Mesendoderm (in vitro differentiated cells): ENCODE results near the gene CEP164.

ENCODE experiments used
- DNase-seq: peaks from one replicate; pipeline ENCODE4 v3.0.0; 2013
- H2AK5ac ChIP-seq: 2 replicates; pipeline ENCODE4 v1.6.1; 2013; ENCODE audit warnings: low read length, inconsistent platforms
- H2BK120ac ChIP-seq: 2 replicates; pipeline ENCODE4 v1.6.1; 2013; ENCODE audit warnings: low read depth, mild to moderate bottlenecking, low read length, moderate library complexity, mixed read lengths
- H2BK15ac ChIP-seq: replicated peaks from 2 replicates; pipeline ENCODE4 v1.6.1; 2013; ENCODE audit warnings: low read depth, mild to moderate bottlenecking, moderate library complexity
- H2BK5ac ChIP-seq: 2 replicates; pipeline ENCODE4 v1.6.1; 2013; ENCODE audit warnings: low read length, inconsistent platforms
- H3K18ac ChIP-seq: 2 replicates; pipeline ENCODE4 v1.6.1; 2013; ENCODE audit warnings: mild to moderate bottlenecking, low read length, mixed read lengths
- H3K23ac ChIP-seq: one replicate; pipeline ENCODE4 v1.6.1; 2013; ENCODE audit warnings: low read length
- H3K27ac ChIP-seq: 2 replicates; pipeline ENCODE4 v1.5.1; 2013; ENCODE audit warnings: low read depth, mild to moderate bottlenecking, inconsistent platforms, low read length, moderate library complexity
- H3K27me3 ChIP-seq: 2 replicates; pipeline ENCODE4 v1.6.1; 2013; ENCODE audit warnings: low read length, control low read depth, mild to moderate bottlenecking, inconsistent platforms; ENCODE audit not compliant: insufficient read depth, poor library complexity
- H3K36me3 ChIP-seq: 2 replicates; pipeline ENCODE4 v1.6.1; 2013; ENCODE audit warnings: low read length, inconsistent platforms; ENCODE audit not compliant: control insufficient read depth, insufficient read depth
- H3K4ac ChIP-seq: one replicate; pipeline ENCODE4 v1.6.1; 2013; ENCODE audit warnings: low read depth, mild to moderate bottlenecking, low read length, moderate library complexity
- H3K4me1 ChIP-seq: 2 replicates; pipeline ENCODE4 v1.6.1; 2013; ENCODE audit warnings: low read depth, low read length, inconsistent platforms; ENCODE audit not compliant: control insufficient read depth
- H3K4me2 ChIP-seq: 2 replicates; pipeline ENCODE4 v1.6.1; 2013; ENCODE audit warnings: low read length
- H3K4me3 ChIP-seq: 2 replicates; pipeline ENCODE4 v1.5.1; 2013; ENCODE audit warnings: mild to moderate bottlenecking, low read length
- H3K56ac ChIP-seq: one replicate; pipeline ENCODE4 v1.6.1; 2013; ENCODE audit warnings: low read length
- H3K79me1 ChIP-seq: 2 replicates; pipeline ENCODE4 v1.6.1; 2013; ENCODE audit warnings: low read length, inconsistent platforms
- H3K79me2 ChIP-seq: 2 replicates; pipeline ENCODE4 v1.6.1; 2013; ENCODE audit warnings: mild to moderate bottlenecking, low read length; ENCODE audit not compliant: control insufficient read depth, insufficient read depth
- H3K9ac ChIP-seq: 2 replicates; pipeline ENCODE4 v1.6.1; 2013; ENCODE audit warnings: low read length, inconsistent platforms
- H4K5ac ChIP-seq: one replicate; pipeline ENCODE4 v1.6.1; 2013; ENCODE audit warnings: low read length
- H4K8ac ChIP-seq: one replicate; pipeline ENCODE4 v1.6.1; 2013; ENCODE audit warnings: low read depth, mild to moderate bottlenecking, control low read depth, low read length, moderate library complexity
- WGBS: extraction: QIAGEN DNeasy Blood & Tissue Kit; methylation state at CpG from one replicate; pipeline ENCODE4 v1.1.7; 2013; ENCODE audit warnings: low lambda C conversion rate, missing lambda C conversion rate; ENCODE audit not compliant: insufficient coverage; ENCODE audit errors: extremely low coverage; 5-methylcytosine and 5-hydroxymethylcytosine counted together

CEP164 gene

GRCh38 chr11:117332843-117333242 lies 5.2 kb downstream of the CEP164 start:
- H4K8ac ChIP-seq, result no peak overlapping the region
- H3K4me1 ChIP-seq, result peaks cover 3% of the 10 kb centered on the region
- no peak overlapping the region for H4K5ac ChIP-seq
- no peaks in the 10 kb centered on the region for H3K79me2 ChIP-seq
- no peaks in the 10 kb centered on the region for H3K27me3 ChIP-seq
- H3K4ac ChIP-seq, result no peak overlapping the region
- H2BK15ac ChIP-seq, result no peak overlapping the region
- peaks cover 2% of the 10 kb centered on the region for H3K79me1 ChIP-seq
- no peak overlapping the region for H2BK5ac ChIP-seq
- H3K4me2 ChIP-seq, result no peak overlapping the region
- H3K27ac ChIP-seq, result no peak overlapping the region
- no peak for DNase-seq
- H2AK5ac ChIP-seq, result no peak overlapping the region
- H3K56ac ChIP-seq, result no peak overlapping the region
- H3K4me3 ChIP-seq, result no peak overlapping the region
- no peak overlapping the region for H3K9ac ChIP-seq
- H3K23ac ChIP-seq, result no peak overlapping the region
- WGBS, result no CpG with 5 or more reads among the region's 2 CpGs
- H2BK120ac ChIP-seq, result no peak overlapping the region
- H3K18ac ChIP-seq, result no peak overlapping the region
- no peaks in the 10 kb centered on the region for H3K36me3 ChIP-seq

GRCh38 chr11:117333917-117334316 lies 6.3 kb downstream of the CEP164 start:
- Histone ChIP-seq H2BK5ac (no peak overlapping the region), H4K8ac (no peak overlapping the region), H3K9ac (no peak overlapping the region), H3K23ac (no peak overlapping the region), H3K4me3 (no peak overlapping the region), H3K4me2 (no peak overlapping the region), H2BK120ac (no peak overlapping the region), H3K56ac (no peak overlapping the region), H3K4ac (no peak overlapping the region), H2BK15ac (no peak overlapping the region), H4K5ac (no peak overlapping the region), H3K18ac (no peak overlapping the region), H3K4me1 (no peaks in the 10 kb centered on the region), H3K27me3 (no peaks in the 10 kb centered on the region), H3K79me2 (no peaks in the 10 kb centered on the region), H2AK5ac (no peak overlapping the region), H3K27ac (no peak overlapping the region), H3K36me3 (no peaks in the 10 kb centered on the region), H3K79me1 (peaks cover under 1% of the 10 kb centered on the region)
- no CpG with 5 or more reads among the region's 9 CpGs for WGBS
- DNase-seq, result no peak

- Histone ChIP-seq H4K8ac (no peak overlapping the region), H3K4me1 (no peaks in the 10 kb centered on the region), H4K5ac (no peak overlapping the region), H3K27ac (no peak overlapping the region), H3K36me3 (no peaks in the 10 kb centered on the region), H3K4me3 (no peak overlapping the region), H3K79me1 (no peaks in the 10 kb centered on the region), H3K4me2 (no peak overlapping the region), H3K23ac (no peak overlapping the region), H3K56ac (no peak overlapping the region), H3K18ac (no peak overlapping the region), H2BK120ac (no peak overlapping the region), H3K79me2 (no peaks in the 10 kb centered on the region), H2AK5ac (no peak overlapping the region), H2BK15ac (no peak overlapping the region), H3K27me3 (no peaks in the 10 kb centered on the region), H3K9ac (no peak overlapping the region), H3K4ac (no peak overlapping the region), H2BK5ac (no peak overlapping the region)
- WGBS, result no CpG with 5 or more reads among the region's 6 CpGs
- DNase-seq, result no peak
Observed at GRCh38 chr11:117334896-117335295, 7.2 kb downstream of the CEP164 start.

GRCh38 chr11:117335399-117335798 lies 7.7 kb downstream of the CEP164 start:
- Histone ChIP-seq H3K9ac (no peak overlapping the region), H2BK120ac (no peak overlapping the region), H4K5ac (no peak overlapping the region), H4K8ac (no peak overlapping the region), H3K36me3 (no peaks in the 10 kb centered on the region), H3K27ac (no peak overlapping the region), H2AK5ac (no peak overlapping the region), H2BK15ac (no peak overlapping the region), H2BK5ac (no peak overlapping the region), H3K4me1 (no peaks in the 10 kb centered on the region), H3K79me1 (no peaks in the 10 kb centered on the region), H3K4me3 (no peak overlapping the region), H3K18ac (no peak overlapping the region), H3K56ac (no peak overlapping the region), H3K23ac (no peak overlapping the region), H3K4ac (no peak overlapping the region), H3K79me2 (no peaks in the 10 kb centered on the region), H3K27me3 (no peaks in the 10 kb centered on the region), H3K4me2 (no peak overlapping the region)
- WGBS, result no CpG with 5 or more reads among the region's 5 CpGs
- DNase-seq, result no peak

GRCh38 chr11:117337076-117337475 lies 9.4 kb downstream of the CEP164 start:
- no peak overlapping the region for H3K23ac ChIP-seq
- no peak overlapping the region for H3K4me3 ChIP-seq
- H3K9ac ChIP-seq, result no peak overlapping the region
- H3K4me2 ChIP-seq, result no peak overlapping the region
- no peaks in the 10 kb centered on the region for H3K79me1 ChIP-seq
- no peak overlapping the region for H3K4ac ChIP-seq
- H2BK5ac ChIP-seq, result no peak overlapping the region
- no peaks in the 10 kb centered on the region for H3K4me1 ChIP-seq
- H4K8ac ChIP-seq, result no peak overlapping the region
- no peak overlapping the region for H2BK120ac ChIP-seq
- no peaks in the 10 kb centered on the region for H3K79me2 ChIP-seq
- H3K56ac ChIP-seq, result no peak overlapping the region
- no peak for DNase-seq
- no peak overlapping the region for H4K5ac ChIP-seq
- WGBS, result no CpG with 5 or more reads among the region's 4 CpGs
- H2AK5ac ChIP-seq, result no peak overlapping the region
- H3K18ac ChIP-seq, result no peak overlapping the region
- H3K27ac ChIP-seq, result no peak overlapping the region
- H3K27me3 ChIP-seq, result no peaks in the 10 kb centered on the region
- H3K36me3 ChIP-seq, result no peaks in the 10 kb centered on the region
- no peak overlapping the region for H2BK15ac ChIP-seq

GRCh38 chr11:117345039-117345438 lies 17.4 kb downstream of the CEP164 start:
- Histone ChIP-seq H3K79me1 (no peaks in the 10 kb centered on the region), H3K56ac (no peak overlapping the region), H2BK15ac (no peak overlapping the region), H4K8ac (no peak overlapping the region), H3K36me3 (peaks cover 11% of the 10 kb centered on the region), H3K4me2 (no peak overlapping the region), H3K18ac (no peak overlapping the region), H3K4me3 (no peak overlapping the region), H3K9ac (no peak overlapping the region), H3K79me2 (no peaks in the 10 kb centered on the region), H4K5ac (no peak overlapping the region), H3K27me3 (no peaks in the 10 kb centered on the region), H2BK5ac (no peak overlapping the region), H3K27ac (no peak overlapping the region), H3K4me1 (no peaks in the 10 kb centered on the region), H3K23ac (no peak overlapping the region), H3K4ac (no peak overlapping the region), H2AK5ac (no peak overlapping the region), H2BK120ac (no peak overlapping the region)
- no CpG with 5 or more reads among the region's 2 CpGs for WGBS
- DNase-seq, result no peak
